Sigmoid colon (tissue), 3 donors: ENCODE measurements around the gene EN2.

Source experiments
- POLR2A ChIP-seq, 2 donors: fragments of 450-650 bp; IDR thresholded peaks; one replicate each; pipeline ENCODE4 v1.6.1; 2016; ENCODE audit warnings: antibody characterized with exemption in 2 of 2, mild to moderate bottlenecking in 2 of 2, moderate library complexity in 2 of 2
- TF ChIP-seq, protein P1 (sequence below), 4 experiments: fragments of 450-650 bp in 3 of 4; fragments of 200-600 bp in 1 of 4; IDR thresholded peaks; one replicate each; pipeline ENCODE4 v1.5.1; 2016 to 2019; ENCODE audit warnings: antibody characterized with exemption in 4 of 4, mild to moderate bottlenecking in 3 of 4, moderate library complexity in 2 of 4

DNA sequence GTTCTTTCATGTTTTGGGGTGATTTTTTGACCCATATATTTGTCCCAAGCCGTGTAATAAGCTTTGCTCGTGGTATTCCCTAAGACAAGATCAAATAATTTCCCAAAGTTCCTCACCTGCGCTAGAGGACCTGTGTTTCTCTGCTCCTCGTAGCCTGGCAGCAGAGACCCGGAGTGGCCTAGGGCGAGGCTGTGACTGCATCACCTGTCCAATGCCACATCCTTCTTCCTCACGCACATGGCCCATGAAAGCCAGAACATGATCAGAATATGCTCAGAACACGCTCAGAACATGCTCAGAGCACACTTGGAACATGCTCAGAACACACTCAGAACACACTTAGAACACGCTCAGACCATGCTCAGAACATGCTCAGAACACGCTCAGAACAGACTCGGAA is 23.8 kb downstream of the EN2 start:
- TF ChIP-seq, protein P1, sequence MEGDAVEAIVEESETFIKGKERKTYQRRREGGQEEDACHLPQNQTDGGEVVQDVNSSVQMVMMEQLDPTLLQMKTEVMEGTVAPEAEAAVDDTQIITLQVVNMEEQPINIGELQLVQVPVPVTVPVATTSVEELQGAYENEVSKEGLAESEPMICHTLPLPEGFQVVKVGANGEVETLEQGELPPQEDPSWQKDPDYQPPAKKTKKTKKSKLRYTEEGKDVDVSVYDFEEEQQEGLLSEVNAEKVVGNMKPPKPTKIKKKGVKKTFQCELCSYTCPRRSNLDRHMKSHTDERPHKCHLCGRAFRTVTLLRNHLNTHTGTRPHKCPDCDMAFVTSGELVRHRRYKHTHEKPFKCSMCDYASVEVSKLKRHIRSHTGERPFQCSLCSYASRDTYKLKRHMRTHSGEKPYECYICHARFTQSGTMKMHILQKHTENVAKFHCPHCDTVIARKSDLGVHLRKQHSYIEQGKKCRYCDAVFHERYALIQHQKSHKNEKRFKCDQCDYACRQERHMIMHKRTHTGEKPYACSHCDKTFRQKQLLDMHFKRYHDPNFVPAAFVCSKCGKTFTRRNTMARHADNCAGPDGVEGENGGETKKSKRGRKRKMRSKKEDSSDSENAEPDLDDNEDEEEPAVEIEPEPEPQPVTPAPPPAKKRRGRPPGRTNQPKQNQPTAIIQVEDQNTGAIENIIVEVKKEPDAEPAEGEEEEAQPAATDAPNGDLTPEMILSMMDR (IDR thresholded peaks at IDR 0.05): no peak
- no peak for TF ChIP-seq POLR2A (IDR thresholded peaks at IDR 0.05)
